ENCODE data around the gene CCT5.
A peak's percentile ranks its signal among the peaks of the same experiment; 100 is the strongest.

Gene CCT5

DNA sequence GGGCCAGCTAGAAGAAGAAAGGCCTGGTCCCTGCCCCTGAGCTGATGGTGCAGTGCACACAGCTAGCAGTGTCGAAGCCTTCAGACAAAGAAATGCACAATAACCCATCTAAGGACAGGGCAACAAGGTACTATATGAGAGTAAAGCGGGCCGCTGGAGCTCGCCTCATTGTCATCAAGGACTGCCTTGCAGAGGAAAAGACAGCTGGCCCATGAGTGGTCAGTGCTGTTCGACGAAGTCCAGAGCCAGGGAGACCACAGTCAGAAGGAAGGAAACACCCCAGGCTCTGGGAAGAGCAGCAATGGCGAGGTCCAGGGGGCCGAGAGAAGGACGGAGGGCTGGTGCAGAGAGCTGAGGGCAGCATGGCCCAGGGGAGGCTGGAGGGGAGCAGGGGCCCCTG lies 17.7 kb upstream of the CCT5 start:
- H3K27ac ChIP-seq (ENCODE audit: low read depth, low read length, poor library complexity, severe bottlenecking): no peak overlapping the region
- TF ChIP-seq, protein P1, sequence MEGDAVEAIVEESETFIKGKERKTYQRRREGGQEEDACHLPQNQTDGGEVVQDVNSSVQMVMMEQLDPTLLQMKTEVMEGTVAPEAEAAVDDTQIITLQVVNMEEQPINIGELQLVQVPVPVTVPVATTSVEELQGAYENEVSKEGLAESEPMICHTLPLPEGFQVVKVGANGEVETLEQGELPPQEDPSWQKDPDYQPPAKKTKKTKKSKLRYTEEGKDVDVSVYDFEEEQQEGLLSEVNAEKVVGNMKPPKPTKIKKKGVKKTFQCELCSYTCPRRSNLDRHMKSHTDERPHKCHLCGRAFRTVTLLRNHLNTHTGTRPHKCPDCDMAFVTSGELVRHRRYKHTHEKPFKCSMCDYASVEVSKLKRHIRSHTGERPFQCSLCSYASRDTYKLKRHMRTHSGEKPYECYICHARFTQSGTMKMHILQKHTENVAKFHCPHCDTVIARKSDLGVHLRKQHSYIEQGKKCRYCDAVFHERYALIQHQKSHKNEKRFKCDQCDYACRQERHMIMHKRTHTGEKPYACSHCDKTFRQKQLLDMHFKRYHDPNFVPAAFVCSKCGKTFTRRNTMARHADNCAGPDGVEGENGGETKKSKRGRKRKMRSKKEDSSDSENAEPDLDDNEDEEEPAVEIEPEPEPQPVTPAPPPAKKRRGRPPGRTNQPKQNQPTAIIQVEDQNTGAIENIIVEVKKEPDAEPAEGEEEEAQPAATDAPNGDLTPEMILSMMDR (IDR thresholded peaks at IDR 0.05; ENCODE audit: low read length): no peak
- no peak for TF ChIP-seq EZH2 (IDR thresholded peaks at IDR 0.05; ENCODE audit: borderline replicate concordance, low read length)
- H4K20me1 ChIP-seq (ENCODE audit: insufficient read depth, low read length): no peaks in the 10 kb centered on the region
- no peak overlapping the region for H3K9ac ChIP-seq (ENCODE audit: low read length)
- peaks cover 33% of the 10 kb centered on the region for H3K36me3 ChIP-seq (ENCODE audit: insufficient read depth, low read length)
- no peak overlapping the region for H3K4me2 ChIP-seq (ENCODE audit: low read length)
- H2AFZ ChIP-seq (ENCODE audit: low read length): no peak overlapping the region
- H3K9me2 ChIP-seq (ENCODE audit: low read depth, low read length): no peaks in the 10 kb centered on the region
- H3F3A ChIP-seq (ENCODE audit: insufficient read depth, low read length): no peaks in the 10 kb centered on the region
- H3K4me3 ChIP-seq (ENCODE audit: low read depth, low read length, poor library complexity, severe bottlenecking): no peak overlapping the region
- no peaks in the 10 kb centered on the region for H3K79me2 ChIP-seq (ENCODE audit: insufficient read depth, low read length)
- H3K4me1 ChIP-seq (ENCODE audit: insufficient read depth, low read length, severe bottlenecking): no peaks in the 10 kb centered on the region
- H3K27me3 ChIP-seq (ENCODE audit: insufficient read depth, low read length): no peaks in the 10 kb centered on the region
- H3K9me3 ChIP-seq (ENCODE audit: low read length): no peaks in the 10 kb centered on the region

DNA sequence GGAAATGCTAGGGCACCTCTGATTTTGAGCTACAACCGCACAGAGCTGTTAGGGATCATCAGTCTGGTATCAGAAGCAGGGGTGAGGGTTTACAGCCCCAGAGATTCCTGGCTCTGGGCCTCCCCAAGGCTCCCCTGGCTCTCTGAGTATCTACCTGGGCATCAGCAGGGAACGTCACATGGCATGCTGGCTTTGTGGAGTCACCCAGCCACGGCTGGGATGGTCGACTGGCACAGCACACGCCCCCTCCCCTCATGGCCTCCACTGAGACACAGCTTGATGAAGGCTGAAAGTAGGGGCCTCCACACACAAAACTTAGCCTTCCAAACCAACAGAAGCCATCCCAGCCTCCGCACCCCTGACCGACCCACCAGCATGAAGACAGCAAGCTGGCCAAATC lies 17.1 kb upstream of the CCT5 start:
- H3F3A ChIP-seq (ENCODE audit: insufficient read depth, low read length): no peaks in the 10 kb centered on the region
- H3K9ac ChIP-seq (ENCODE audit: low read length): no peak overlapping the region
- H3K4me2 ChIP-seq (ENCODE audit: low read length): no peak overlapping the region
- H2AFZ ChIP-seq (ENCODE audit: low read length): no peak overlapping the region
- H3K79me2 ChIP-seq (ENCODE audit: insufficient read depth, low read length): no peaks in the 10 kb centered on the region
- no peaks in the 10 kb centered on the region for H4K20me1 ChIP-seq (ENCODE audit: insufficient read depth, low read length)
- H3K27me3 ChIP-seq (ENCODE audit: insufficient read depth, low read length): no peaks in the 10 kb centered on the region
- no peak overlapping the region for H3K4me3 ChIP-seq (ENCODE audit: low read depth, low read length, poor library complexity, severe bottlenecking)
- no peaks in the 10 kb centered on the region for H3K4me1 ChIP-seq (ENCODE audit: insufficient read depth, low read length, severe bottlenecking)
- H3K9me2 ChIP-seq (ENCODE audit: low read depth, low read length): no peaks in the 10 kb centered on the region
- no peaks in the 10 kb centered on the region for H3K9me3 ChIP-seq (ENCODE audit: low read length)
- H3K27ac ChIP-seq (ENCODE audit: low read depth, low read length, poor library complexity, severe bottlenecking): no peak overlapping the region
- peaks cover 34% of the 10 kb centered on the region; the same call in 1 of the 2 replicates for H3K36me3 ChIP-seq (ENCODE audit: insufficient read depth, low read length)
- TF ChIP-seq, protein P1 (IDR thresholded peaks at IDR 0.05; ENCODE audit: low read length): no peak
- no peak for TF ChIP-seq EZH2 (IDR thresholded peaks at IDR 0.05; ENCODE audit: borderline replicate concordance, low read length)

GRCh38 chr5:10233505-10233904 lies 16.6 kb upstream of the CCT5 start:
- H3K27ac ChIP-seq (ENCODE audit: low read depth, low read length, poor library complexity, severe bottlenecking): no peak overlapping the region

More at GRCh38 chr5:10233505-10233904, 16.6 kb upstream of the CCT5 start:
- Histone ChIP-seq H3K9ac (ENCODE audit: low read length) (no peak overlapping the region), H3K9me2 (ENCODE audit: low read depth, low read length) (no peaks in the 10 kb centered on the region), H3K4me3 (ENCODE audit: low read depth, low read length, poor library complexity, severe bottlenecking) (no peak overlapping the region), H3K9me3 (ENCODE audit: low read length) (no peaks in the 10 kb centered on the region), H3K4me2 (ENCODE audit: low read length) (no peak overlapping the region), H3K4me1 (ENCODE audit: insufficient read depth, low read length, severe bottlenecking) (no peaks in the 10 kb centered on the region), H3K79me2 (ENCODE audit: insufficient read depth, low read length) (no peaks in the 10 kb centered on the region), H3F3A (ENCODE audit: insufficient read depth, low read length) (no peaks in the 10 kb centered on the region), H4K20me1 (ENCODE audit: insufficient read depth, low read length) (no peaks in the 10 kb centered on the region), H3K36me3 (ENCODE audit: insufficient read depth, low read length) (peaks cover 37% of the 10 kb centered on the region; the same call in 1 of the 2 replicates), H2AFZ (ENCODE audit: low read length) (no peak overlapping the region), H3K27me3 (ENCODE audit: insufficient read depth, low read length) (no peaks in the 10 kb centered on the region)
- no peak for TF ChIP-seq EZH2 (IDR thresholded peaks at IDR 0.05; ENCODE audit: borderline replicate concordance, low read length)
- TF ChIP-seq, protein P1 (IDR thresholded peaks at IDR 0.05; ENCODE audit: low read length): peak; percentile 9; the same call in 1 of the 2 replicates

Data from OCI-LY1 (cell line).